D341Med (cell line): ENCODE data around the gene RILPL1.
A peak's percentile ranks its signal among the peaks of the same experiment; 100 is the strongest.
"Not testable (repeated sequence)": the region's sequence is repeated elsewhere in the genome, so short reads cannot be mapped to it uniquely, and the experiment has no call there.

Experiments
- DNase-seq: peaks from one replicate; pipeline ENCODE4 v3.0.0; 2012; ENCODE audit warnings: low spot score

The RILPL1 gene

GRCh38 chr12:123494124-123494851 lies 39.2 kb downstream of the RILPL1 start:
- DNase-seq, result peak; percentile 30

DNA sequence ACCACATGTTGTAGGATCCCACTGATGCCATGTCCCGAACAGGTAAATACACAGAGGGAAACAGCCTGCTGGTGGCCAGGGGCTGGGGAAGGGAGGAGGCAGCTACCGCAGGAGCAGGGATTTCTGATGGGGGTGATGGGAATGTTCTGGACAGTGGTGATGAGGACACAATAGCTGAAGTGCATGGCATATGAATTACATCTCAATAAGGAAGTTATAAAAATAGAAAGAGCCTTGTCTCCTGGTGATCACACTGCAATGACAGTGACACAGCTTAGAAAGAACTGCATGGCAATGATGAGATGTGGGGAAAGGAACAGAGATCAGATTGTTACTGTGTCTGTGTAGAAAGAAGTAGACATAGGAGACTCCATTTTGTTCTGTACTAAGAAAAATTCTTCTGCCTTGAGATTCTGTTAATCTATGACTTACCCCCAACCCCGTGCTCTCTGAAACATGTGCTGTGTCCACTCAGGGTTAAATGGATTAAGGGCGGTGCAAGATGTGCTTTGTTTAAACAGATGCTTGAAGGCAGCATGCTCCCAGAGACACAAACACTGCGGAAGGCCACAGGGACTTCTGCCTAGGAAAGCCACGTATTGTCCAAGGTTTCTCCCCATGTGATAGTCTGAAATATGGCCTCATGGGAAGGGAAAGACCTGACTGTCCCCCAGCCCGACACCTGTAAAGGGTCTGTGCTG lies 41.0 kb downstream of the RILPL1 start:
- DNase-seq, result peak; percentile 22

- no peak for DNase-seq
Measured at GRCh38 chr12:123491481-123491880, 42.0 kb downstream of the RILPL1 start.

DNA sequence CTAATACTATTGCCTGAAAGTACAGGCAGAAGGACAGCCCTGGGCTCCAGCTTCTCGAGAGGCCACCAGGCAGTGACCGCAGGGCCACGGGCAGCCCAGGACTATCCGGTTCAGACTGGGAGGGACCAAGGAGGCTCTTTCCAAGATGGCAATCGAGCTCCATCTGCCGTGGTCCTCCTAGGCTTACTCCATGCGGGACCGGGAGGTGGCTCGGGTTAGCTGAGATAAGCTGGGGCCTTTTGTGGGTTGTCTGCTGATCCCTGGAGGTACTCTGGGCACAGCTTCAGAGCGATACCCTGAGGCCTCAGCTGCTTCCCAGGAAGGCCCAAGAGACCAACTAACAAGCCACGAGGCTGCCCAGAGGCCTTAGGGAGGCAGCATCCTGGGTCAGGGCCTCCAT lies 42.5 kb downstream of the RILPL1 start:
- DNase-seq, result peak; percentile 22

- DNase-seq, result peak; percentile 21
Measured at GRCh38 chr12:123490089-123490488, 43.4 kb downstream of the RILPL1 start.

GRCh38 chr12:123489580-123489979 lies 43.9 kb downstream of the RILPL1 start:
- DNase-seq, result no peak

DNA sequence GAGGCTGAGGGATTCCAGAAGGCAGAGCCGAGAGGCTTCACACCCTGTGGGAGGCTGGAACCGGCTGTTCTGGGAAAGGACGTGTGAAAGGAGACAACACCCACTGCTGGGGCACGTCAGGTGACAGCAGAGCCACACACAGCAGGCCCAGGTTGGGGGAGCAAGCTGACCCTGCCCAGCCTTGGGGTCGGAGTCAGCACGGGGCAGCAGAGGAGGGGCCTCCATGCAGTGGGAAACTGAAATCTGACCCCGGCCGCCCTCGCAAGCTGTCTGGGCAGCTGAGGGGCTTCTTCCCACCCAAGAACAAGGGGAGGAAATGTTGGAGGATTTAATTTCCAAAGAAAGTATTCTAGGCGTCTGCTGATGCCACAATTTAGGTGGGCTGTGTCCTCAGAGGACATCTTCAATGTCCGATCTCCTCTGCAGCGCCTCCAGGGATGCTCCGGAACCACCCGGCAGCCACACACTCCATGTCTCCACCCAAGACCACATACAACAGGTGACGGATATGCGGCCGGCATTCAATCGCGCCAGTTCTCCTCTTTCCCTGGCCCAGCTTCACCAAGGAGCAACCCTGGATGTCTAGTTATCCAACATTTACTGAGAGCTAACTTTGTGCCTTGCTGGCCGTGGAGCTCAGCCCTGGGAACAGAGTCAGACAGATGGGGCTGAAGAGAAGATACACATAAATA lies 44.8 kb downstream of the RILPL1 start:
- no peak for DNase-seq

DNA sequence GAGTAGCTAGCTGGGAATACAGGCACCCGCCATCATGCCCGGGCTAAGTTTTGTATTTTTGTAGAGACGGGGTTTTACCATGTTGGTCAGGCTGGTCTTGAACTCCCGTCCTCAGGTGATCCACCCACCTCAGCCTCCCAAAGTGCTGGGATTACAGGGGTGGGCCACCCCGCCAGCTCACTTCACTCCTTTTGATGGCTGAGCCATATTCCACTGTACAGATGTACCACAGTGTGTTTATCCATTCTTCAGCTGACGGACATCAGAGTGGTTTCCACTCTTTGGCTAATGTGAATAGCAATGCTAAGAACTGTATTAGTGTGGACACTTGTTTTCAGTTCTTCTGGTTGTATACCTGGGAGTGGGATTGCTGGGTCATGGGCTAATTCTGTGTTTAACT lies 46.1 kb downstream of the RILPL1 start:
- DNase-seq, result no peak

DNA sequence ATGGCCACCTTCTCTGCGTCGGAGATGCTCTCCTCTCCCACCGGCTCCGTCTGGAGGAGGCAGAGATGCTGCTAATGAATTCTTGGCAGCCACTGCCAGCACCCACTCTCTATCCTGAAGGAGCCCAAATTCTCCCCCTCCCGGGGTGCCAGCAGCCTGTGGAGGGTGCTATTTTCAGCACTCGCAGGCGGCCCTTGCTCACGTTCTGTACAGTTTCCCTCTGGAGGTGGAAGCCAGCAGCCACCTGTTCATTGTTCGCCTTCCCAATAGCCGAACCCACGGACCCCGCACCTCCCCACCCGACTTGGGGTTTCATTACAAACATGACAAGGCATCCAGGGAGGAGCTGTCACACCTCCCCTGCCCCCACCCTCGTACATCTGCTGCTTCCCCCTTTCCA lies 47.8 kb downstream of the RILPL1 start:
- DNase-seq, result no peak

DNA sequence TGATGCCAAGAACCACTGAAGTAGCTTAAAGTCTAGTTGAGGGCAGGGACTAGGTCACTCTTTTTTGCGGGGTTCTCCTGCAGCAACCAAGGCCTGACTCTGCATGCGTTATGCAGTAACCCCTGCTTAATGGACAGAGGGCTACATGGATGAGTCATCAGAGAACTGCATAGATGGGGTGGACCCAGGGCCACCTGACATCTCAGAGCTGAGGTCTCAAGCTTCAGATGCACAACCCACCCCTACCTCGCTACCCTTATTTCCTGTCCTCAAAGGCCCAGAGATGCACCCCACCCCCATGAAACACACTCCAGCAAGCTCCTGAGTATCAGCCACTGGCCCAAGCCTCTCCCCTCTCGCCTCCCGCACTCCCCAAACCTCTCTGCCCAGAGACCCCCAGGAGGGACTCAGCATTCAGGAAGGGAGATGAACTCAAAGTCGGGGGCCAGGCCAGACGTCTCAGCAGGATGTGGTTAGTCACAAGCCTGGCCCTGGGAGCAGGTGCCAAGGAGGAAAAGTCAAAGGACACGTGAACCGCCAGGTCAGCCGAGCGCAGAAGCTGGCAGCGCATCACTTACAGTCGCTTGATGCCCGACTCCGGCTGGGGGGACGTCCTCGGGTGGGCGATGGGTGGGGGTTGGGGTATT lies 49.8 kb downstream of the RILPL1 start:
- no peak for DNase-seq

DNA sequence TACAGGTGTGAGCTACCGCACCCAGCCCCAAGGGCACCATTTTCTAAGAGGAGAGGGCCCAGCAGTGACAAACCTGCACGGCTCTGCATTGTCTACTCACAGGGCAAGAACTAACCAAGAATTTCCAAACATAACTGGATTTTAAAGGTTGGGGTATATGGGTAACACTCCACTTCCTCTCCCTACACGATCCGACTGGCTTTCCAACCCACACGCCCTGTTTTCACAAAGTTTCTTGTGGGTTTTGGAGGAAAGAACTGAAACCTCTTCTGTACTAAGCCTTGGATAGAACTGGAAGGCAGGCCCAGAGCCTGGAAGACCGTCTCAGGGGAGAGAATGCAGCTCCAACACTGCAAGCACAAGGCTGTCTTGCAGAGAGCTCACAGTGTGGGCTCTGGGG lies 50.6 kb downstream of the RILPL1 start:
- no peak for DNase-seq

DNA sequence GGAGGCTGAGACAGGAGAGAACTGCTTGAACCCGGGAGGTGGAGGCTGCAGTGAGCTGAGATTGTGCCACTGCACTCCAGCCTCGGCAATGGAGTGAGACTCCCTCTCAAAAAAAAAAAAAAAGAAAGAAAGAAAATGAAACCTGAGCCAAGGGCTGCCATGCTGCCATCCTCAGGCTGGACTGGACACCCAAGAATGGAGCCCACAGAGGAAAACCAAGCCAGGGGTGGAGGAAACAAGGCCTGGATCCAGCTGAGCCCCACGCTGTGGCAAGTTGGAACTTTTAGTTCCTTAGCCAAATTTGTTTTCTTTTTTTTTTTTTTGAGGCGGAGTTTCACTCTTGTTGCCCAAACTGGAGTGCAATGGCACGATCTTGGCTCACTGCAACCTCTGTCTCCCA lies 52.3 kb downstream of the RILPL1 start:
- not testable (repeated sequence) for DNase-seq

DNA sequence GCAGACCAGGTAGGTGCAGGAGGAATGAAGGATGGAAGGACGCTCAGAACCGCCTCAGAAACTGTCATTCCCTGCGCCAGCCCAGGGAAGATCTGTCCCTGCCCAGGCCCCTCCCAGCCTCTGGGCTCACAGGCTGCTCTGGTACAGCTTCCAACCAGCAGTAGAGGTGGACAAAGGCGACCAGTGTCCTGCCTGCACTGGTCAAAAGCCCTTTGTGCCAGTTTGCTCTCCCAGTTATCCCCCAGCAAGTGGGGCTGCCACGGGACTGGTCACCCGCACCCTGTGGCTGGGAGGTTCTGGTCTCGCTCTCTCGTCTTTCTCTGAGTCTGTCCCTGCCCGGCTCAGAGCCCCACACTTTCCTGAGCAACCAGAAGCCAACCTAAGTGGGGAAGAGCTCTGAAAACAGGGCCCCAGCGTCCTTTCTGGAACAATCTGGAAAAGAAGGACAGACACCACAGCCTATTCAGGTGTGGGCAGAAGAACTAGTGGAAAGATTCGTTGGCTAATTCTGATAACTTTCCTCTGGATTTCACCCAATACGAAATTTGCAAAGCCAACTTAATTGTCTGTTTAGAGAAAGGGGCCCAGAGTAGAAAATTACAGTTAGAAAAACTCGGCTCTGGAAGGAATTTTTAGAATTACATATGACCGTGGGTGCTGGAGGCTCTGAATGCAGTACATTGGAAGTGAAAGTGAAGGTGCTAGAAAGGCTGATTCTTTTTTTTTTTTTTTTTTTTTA lies 53.9 kb downstream of the RILPL1 start:
- DNase-seq, result no peak

DNA sequence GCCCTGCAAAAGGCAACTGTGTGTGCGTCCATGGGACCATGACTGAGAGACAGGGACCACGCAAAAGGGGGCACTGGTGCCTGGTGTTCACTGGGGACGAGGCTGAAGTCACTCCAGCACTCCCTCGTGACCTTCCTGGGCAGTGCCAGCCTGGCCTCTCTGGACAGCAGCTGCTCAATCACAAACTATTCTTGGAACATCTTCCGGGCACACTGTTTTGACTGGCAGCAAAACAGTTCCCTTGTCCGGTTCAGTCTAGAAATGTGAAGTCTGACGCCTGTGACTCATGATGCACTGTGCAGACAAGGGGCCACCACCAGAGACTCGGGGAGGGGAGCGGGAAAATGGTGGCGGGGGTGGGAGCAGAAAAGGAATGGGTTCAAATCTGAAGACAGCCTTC lies 54.8 kb downstream of the RILPL1 start:
- no peak for DNase-seq

DNA sequence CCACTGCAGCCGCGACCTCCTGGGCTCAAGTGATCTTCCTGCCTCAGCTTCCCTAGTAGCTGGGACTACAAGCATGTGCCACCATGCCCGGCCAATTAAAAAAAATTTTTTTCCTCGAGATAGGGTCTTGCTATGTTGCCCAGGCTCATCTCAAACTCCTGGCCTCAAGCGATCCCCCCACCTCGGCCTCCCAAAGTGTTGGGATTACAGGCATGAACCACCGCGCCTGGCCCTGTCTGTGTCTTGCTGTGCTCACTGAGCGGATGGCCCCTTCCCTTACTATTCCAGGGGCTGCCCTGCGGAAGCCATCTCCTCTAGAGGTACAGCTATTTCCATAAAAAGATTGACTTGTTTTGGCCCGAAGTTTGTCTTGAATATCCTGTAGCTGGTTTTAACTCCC lies 55.5 kb downstream of the RILPL1 start:
- no peak for DNase-seq

DNA sequence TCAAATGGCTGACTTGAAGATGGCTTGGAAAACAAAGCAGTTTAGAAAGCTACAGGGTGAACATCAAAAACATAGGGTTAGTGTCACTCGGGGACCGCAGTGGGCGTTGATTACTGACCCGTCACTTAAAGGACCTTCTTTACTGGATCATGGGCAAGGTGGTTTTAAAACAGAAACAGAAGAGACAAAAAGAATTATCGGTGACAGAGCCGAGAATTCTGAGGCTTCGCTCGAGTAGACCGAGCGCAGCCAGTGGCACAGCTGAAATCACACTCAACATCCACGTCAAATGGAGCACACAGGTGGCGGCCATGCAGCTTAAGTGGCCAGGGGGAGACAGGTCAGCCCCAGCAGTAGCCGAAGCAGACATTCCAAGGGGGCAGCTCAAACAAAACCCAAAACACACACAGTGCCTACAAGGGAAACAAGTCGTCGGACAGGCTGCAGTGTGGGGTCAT lies 58.2 kb downstream of the RILPL1 start:
- DNase-seq, result no peak

DNA sequence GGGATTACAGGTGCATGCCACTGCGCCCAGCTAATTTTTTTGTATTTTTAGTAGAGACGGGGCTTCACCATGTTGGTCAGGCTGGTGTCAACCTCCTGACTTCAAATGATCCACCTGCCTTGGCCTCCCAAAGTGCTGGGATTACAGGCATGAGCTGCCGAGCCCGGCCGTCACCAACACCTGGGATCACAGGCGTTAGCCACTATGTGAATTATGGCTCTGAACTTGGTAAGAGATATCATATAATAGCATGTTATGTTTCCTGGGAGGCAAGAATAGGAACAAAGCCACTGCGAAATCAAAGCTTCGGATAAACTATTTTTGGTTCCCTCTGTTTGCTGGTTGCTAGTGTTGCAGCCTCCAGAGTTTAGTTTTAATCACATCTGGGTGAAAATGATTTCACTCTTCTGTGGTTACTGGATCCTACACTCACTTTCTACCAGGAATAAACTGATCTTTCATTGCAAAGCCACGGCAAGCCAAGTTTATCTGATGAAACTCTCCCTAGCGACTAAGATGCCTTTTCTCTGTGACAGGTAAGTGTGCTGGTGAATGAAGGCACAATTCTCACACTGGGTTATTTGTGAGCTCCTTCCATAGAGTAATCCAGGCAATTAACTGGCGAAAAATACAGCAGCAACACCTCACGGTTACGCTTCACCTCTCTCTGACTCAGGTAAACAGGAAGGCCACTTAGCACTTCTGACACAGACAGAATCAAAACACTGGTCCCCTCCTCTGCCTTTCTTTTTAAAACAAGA lies 58.9 kb downstream of the RILPL1 start:
- DNase-seq, result no peak

DNA sequence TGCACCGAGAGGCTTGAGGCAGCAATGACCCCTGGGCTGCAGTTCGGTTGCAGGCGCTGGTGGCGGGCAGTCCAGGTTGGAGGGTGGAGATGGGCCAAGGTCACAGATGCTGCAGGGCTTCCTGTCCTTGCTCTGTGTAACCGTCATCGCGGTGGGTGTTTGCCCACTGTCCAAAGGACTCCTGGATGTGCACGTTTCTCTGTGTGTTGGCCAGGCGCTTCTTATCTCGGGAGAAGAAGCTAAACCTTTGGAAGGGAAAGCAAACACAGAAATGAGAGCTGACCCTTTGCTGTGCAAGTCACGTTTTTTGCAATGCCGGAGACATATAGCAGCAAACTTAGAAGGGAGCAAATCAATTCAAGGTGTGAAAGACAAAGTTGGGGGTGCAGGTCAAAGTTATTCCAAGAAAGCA lies 61.1 kb downstream of the RILPL1 start:
- DNase-seq, result no peak

GRCh38 chr12:123471374-123472068 lies 62.0 kb downstream of the RILPL1 start:
- DNase-seq, result no peak

- no peak for DNase-seq
Measured at GRCh38 chr12:123469978-123470377, 63.5 kb downstream of the RILPL1 start.
